Neuronal stem cell (in vitro differentiated cells): ENCODE results near the gene TMEM135.
"Not testable (repeated sequence)": the region's sequence is repeated elsewhere in the genome, so short reads cannot be mapped to it uniquely, and the experiment has no call there.

Experiments used
- DNase-seq: peaks from one replicate; pipeline ENCODE4 v3.0.0-alpha.2; 2013; ENCODE audit warnings: low spot score
- H2AFZ ChIP-seq: one replicate; pipeline ENCODE4 v1.6.1; 2013; ENCODE audit warnings: mild to moderate bottlenecking, low read length, inconsistent platforms
- H2AK5ac ChIP-seq: 2 replicates; pipeline ENCODE4 v1.6.1; 2013; ENCODE audit warnings: low read depth, mild to moderate bottlenecking, inconsistent platforms, low read length, moderate library complexity, mixed read lengths
- H2BK120ac ChIP-seq: 2 replicates; pipeline ENCODE4 v1.6.1; 2013; ENCODE audit warnings: low read depth, mild to moderate bottlenecking, inconsistent platforms, low read length, moderate library complexity, mixed read lengths
- H2BK12ac ChIP-seq: one replicate; pipeline ENCODE4 v1.6.1; 2013; ENCODE audit warnings: low read length, inconsistent platforms
- H2BK15ac ChIP-seq: 2 replicates; pipeline ENCODE4 v1.6.1; 2013; ENCODE audit warnings: mild to moderate bottlenecking, low read length, inconsistent platforms, mixed read lengths
- H2BK5ac ChIP-seq: one replicate; pipeline ENCODE4 v1.6.1; 2013; ENCODE audit warnings: inconsistent platforms, mild to moderate bottlenecking, low read length, moderate library complexity
- H3K14ac ChIP-seq: one replicate; pipeline ENCODE4 v1.6.1; 2013; ENCODE audit warnings: low read length, inconsistent platforms
- H3K18ac ChIP-seq: 2 replicates; pipeline ENCODE4 v1.6.1; 2013; ENCODE audit warnings: low read length, inconsistent platforms
- H3K23ac ChIP-seq: 2 replicates; pipeline ENCODE4 v1.6.1; 2013; ENCODE audit warnings: low read depth, mild to moderate bottlenecking, mixed read lengths, low read length, inconsistent platforms; ENCODE audit not compliant: poor library complexity
- H3K27ac ChIP-seq: replicated peaks from 3 replicates; pipeline ENCODE4 v1.5.1; 2013; ENCODE audit warnings: low read length, inconsistent platforms
- H3K27me3 ChIP-seq, 3 experiments: 2 replicates each; pipeline ENCODE4 v1.6.1; 2013; ENCODE audit warnings: low read length in 3 of 3, mild to moderate bottlenecking in 2 of 3, inconsistent platforms in 1 of 3, low read depth in 1 of 3, mixed read lengths in 1 of 3, moderate library complexity in 1 of 3; ENCODE audit not compliant: control insufficient read depth in 3 of 3, insufficient read depth in 3 of 3
- H3K36me3 ChIP-seq, 2 donors: replicated peaks in 1 of 2; 2 replicates each; pipeline ENCODE4 v1.6.1; 2013; ENCODE audit warnings: low read length in 2 of 2; ENCODE audit not compliant: control insufficient read depth in 2 of 2, insufficient read depth in 2 of 2
- H3K4ac ChIP-seq: 2 replicates; pipeline ENCODE4 v1.6.1; 2013; ENCODE audit warnings: inconsistent platforms, mild to moderate bottlenecking, low read length, moderate library complexity
- H3K4me1 ChIP-seq, 2 donors: 1 replicate in 1 of 2; 2 replicates in 1 of 2; pipeline ENCODE4 v1.6.1; 2013; ENCODE audit warnings: low read length in 2 of 2, low read depth in 1 of 2; ENCODE audit not compliant: control insufficient read depth in 2 of 2, insufficient read depth in 1 of 2
- H3K4me2 ChIP-seq: one replicate; pipeline ENCODE4 v1.6.1; 2013; ENCODE audit warnings: mild to moderate bottlenecking, low read length, inconsistent platforms; ENCODE audit not compliant: insufficient read depth, poor library complexity, severe bottlenecking
- H3K4me3 ChIP-seq, 2 donors: 2 replicates each; pipeline ENCODE4 v1.5.1; 2013; ENCODE audit warnings: low read length in 2 of 2, mild to moderate bottlenecking in 2 of 2, inconsistent platforms in 1 of 2, moderate library complexity in 1 of 2
- H3K79me1 ChIP-seq: one replicate; pipeline ENCODE4 v1.6.1; 2013; ENCODE audit warnings: low read depth, mild to moderate bottlenecking, inconsistent platforms, low read length, moderate library complexity
- H3K9ac ChIP-seq: one replicate; pipeline ENCODE4 v1.6.1; 2013; ENCODE audit warnings: mild to moderate bottlenecking, low read depth, low read length, inconsistent platforms; ENCODE audit not compliant: poor library complexity
- H3K9me3 ChIP-seq, 2 donors: replicated peaks in 1 of 2; 2 replicates each; pipeline versions ENCODE3 to v1.6.1; 2013; ENCODE audit warnings: low read length in 2 of 2, mild to moderate bottlenecking in 2 of 2, inconsistent platforms in 1 of 2, low read depth in 1 of 2, mixed read lengths in 1 of 2, moderate library complexity in 1 of 2; ENCODE audit not compliant: control insufficient read depth in 2 of 2, insufficient read depth in 1 of 2
- H4K8ac ChIP-seq: one replicate; pipeline ENCODE4 v1.6.1; 2013; ENCODE audit warnings: low read depth, mild to moderate bottlenecking, inconsistent platforms, low read length, moderate library complexity
- H4K91ac ChIP-seq: one replicate; pipeline ENCODE4 v1.6.1; 2013; ENCODE audit warnings: low read length, low read depth, mild to moderate bottlenecking, inconsistent platforms; ENCODE audit not compliant: poor library complexity
- WGBS, 2 donors: extraction: QIAGEN DNeasy Blood & Tissue Kit; methylation state at CpG; one replicate each; pipeline ENCODE4 v1.1.7; 2013; ENCODE audit warnings: missing lambda C conversion rate in 2 of 2, mixed read lengths in 1 of 2; ENCODE audit not compliant: insufficient read length in 2 of 2, insufficient replicate concordance in 1 of 2; ENCODE audit errors: extremely low coverage in 2 of 2; 5-methylcytosine and 5-hydroxymethylcytosine counted together

TMEM135 gene

GRCh38 chr11:87101956-87102580 lies 64.3 kb downstream of the TMEM135 start:
- Histone ChIP-seq H2BK15ac (no peak overlapping the region), H3K18ac (no peak overlapping the region), H2AK5ac (no peak overlapping the region), H3K14ac (no peak overlapping the region), H3K4me1 (no peaks in the 10 kb centered on the region), H2BK120ac (no peak overlapping the region), H2AFZ (no peak overlapping the region), H3K4me2 (no peak overlapping the region), H3K4me3 (no peak overlapping the region), H4K91ac (no peak overlapping the region), H3K23ac (no peak overlapping the region), H3K36me3 (peaks cover 0 to 2% of the 10 kb centered on the region in 2 donors), H3K9me3 (peaks cover 0 to 2% of the 10 kb centered on the region in 2 donors), H3K27ac (no peak overlapping the region), H4K8ac (no peak overlapping the region), H3K4ac (no peak overlapping the region), H3K27me3 (no peaks in the 10 kb centered on the region), H3K79me1 (no peaks in the 10 kb centered on the region), H2BK12ac (no peak overlapping the region), H3K9ac (no peak overlapping the region), H2BK5ac (no peak overlapping the region)
- WGBS, 2 donors = no CpG with 5 or more reads among the region's 4 CpGs
- no peak for DNase-seq

GRCh38 chr11:87105826-87106225 lies 68.1 kb downstream of the TMEM135 start:
- not testable (repeated sequence) for H3K4ac ChIP-seq, H3K14ac ChIP-seq, H3K9me3 ChIP-seq, H3K4me1 ChIP-seq, H3K18ac ChIP-seq, H3K4me2 ChIP-seq, H2BK5ac ChIP-seq, H4K91ac ChIP-seq, H3K27me3 ChIP-seq, H3K79me1 ChIP-seq, H4K8ac ChIP-seq, H2AK5ac ChIP-seq, DNase-seq, H3K36me3 ChIP-seq, H3K23ac ChIP-seq, H2BK15ac ChIP-seq, H2BK12ac ChIP-seq, H2AFZ ChIP-seq, H2BK120ac ChIP-seq, H3K27ac ChIP-seq, H3K4me3 ChIP-seq, H3K9ac ChIP-seq
- WGBS, 2 donors = no CpG with 5 or more reads among the region's 1 CpG

- not testable (repeated sequence) for DNase-seq, H3K27ac ChIP-seq, H4K8ac ChIP-seq, H3K27me3 ChIP-seq, H3K4ac ChIP-seq, H3K36me3 ChIP-seq, H3K4me2 ChIP-seq, H4K91ac ChIP-seq, H3K9ac ChIP-seq, H3K4me3 ChIP-seq, H3K14ac ChIP-seq, H3K9me3 ChIP-seq, H2BK5ac ChIP-seq, H3K4me1 ChIP-seq, H2AK5ac ChIP-seq, H2BK12ac ChIP-seq, H3K18ac ChIP-seq, H3K23ac ChIP-seq, H2BK15ac ChIP-seq, H2BK120ac ChIP-seq, H2AFZ ChIP-seq, H3K79me1 ChIP-seq
- WGBS, 2 donors = no CpG with 5 or more reads among the region's 3 CpGs
Measured at GRCh38 chr11:87107379-87107778, 69.6 kb downstream of the TMEM135 start.

- Histone ChIP-seq H3K9me3 (peaks cover 0 to 2% of the 10 kb centered on the region in 2 donors), H4K91ac (no peak overlapping the region), H3K79me1 (no peaks in the 10 kb centered on the region), H2BK5ac (no peak overlapping the region), H3K4me3 (no peak overlapping the region), H2BK12ac (no peak overlapping the region), H2AK5ac (no peak overlapping the region), H3K4me2 (no peak overlapping the region), H2BK120ac (no peak overlapping the region), H3K9ac (no peak overlapping the region), H3K27me3 (no peaks in the 10 kb centered on the region), H3K18ac (no peak overlapping the region), H3K4ac (no peak overlapping the region), H2AFZ (no peak overlapping the region), H3K36me3 (peaks cover 0 to 2% of the 10 kb centered on the region in 2 donors), H3K14ac (no peak overlapping the region), H3K27ac (no peak overlapping the region), H3K4me1 (peaks cover 0 to 3% of the 10 kb centered on the region in 2 donors), H2BK15ac (no peak overlapping the region), H4K8ac (no peak overlapping the region), H3K23ac (no peak overlapping the region)
- DNase-seq = no peak
- no CpG with 5 or more reads among the region's 3 CpGs for WGBS, 2 donors
Measured at GRCh38 chr11:87110443-87111131, 72.9 kb downstream of the TMEM135 start.
